Tibial nerve (tissue), 3 donors: ENCODE results near the gene ALDH7A1.

Experiments used
- POLR2A ChIP-seq, 2 donors: fragments of 450-650 bp; IDR thresholded peaks; one replicate each; pipeline ENCODE4 v1.6.1; 2017; ENCODE audit warnings: antibody characterized with exemption in 2 of 2, mild to moderate bottlenecking in 2 of 2, moderate library complexity in 2 of 2
- TF ChIP-seq, protein P1 (sequence below), 5 experiments: fragments of 200-600 bp in 3 of 5; fragments of 450-650 bp in 2 of 5; sonication (generic) in 3 of 5; IDR thresholded peaks; one replicate each; pipeline ENCODE4 v1.5.1; 2016 to 2019; ENCODE audit warnings: antibody characterized with exemption in 5 of 5, mild to moderate bottlenecking in 3 of 5, moderate library complexity in 2 of 5

DNA sequence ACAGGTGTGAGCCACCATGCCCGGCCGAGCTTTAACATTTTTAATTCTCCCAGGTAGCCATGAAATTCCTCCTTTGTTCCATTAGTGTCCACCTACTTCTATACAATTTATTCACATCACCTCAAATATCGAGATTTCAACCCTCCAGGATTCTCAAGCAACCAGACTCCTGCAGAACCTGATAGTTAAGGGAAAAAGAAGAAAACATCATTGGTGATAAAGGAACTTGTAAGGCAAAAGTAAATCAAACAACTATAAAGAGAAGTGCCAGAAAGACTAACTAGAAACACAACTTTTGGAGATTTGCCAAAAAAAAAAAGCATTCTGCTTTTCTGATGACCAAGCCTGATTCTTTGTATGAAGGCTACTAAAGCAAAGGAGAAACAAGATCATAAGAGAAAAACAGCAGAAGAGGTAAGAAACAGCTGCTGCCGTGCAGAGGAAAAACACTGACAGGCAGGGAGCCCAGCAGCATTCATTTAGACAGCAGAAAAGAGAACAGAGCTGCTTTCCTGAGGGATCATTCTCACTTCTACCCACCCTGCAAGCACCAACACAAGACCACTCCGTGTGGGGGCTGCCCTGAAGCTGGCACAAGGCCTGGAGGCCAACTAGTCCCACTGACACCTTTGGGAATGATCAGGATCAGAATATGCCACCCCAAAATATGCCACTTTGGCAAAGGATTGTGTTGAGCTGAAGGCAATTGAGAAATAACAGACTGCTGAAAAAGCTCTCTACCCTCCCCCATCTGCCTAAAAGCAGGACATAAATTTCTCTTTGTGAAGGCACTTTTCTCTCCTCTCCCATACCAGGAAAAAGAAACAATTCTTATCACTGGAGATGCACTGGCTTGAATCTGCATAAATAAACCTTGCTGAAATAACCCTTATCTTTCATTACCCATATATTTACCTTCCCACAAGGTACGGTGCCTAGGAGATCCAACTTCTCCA lies 75.1 kb downstream of the ALDH7A1 start:
- TF ChIP-seq, protein P1, sequence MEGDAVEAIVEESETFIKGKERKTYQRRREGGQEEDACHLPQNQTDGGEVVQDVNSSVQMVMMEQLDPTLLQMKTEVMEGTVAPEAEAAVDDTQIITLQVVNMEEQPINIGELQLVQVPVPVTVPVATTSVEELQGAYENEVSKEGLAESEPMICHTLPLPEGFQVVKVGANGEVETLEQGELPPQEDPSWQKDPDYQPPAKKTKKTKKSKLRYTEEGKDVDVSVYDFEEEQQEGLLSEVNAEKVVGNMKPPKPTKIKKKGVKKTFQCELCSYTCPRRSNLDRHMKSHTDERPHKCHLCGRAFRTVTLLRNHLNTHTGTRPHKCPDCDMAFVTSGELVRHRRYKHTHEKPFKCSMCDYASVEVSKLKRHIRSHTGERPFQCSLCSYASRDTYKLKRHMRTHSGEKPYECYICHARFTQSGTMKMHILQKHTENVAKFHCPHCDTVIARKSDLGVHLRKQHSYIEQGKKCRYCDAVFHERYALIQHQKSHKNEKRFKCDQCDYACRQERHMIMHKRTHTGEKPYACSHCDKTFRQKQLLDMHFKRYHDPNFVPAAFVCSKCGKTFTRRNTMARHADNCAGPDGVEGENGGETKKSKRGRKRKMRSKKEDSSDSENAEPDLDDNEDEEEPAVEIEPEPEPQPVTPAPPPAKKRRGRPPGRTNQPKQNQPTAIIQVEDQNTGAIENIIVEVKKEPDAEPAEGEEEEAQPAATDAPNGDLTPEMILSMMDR (IDR thresholded peaks at IDR 0.05), result no peak
- TF ChIP-seq POLR2A (IDR thresholded peaks at IDR 0.05), result no peak
